Right renal cortex interstitium (tissue), 3 donors: ENCODE measurements around the gene KLHL10. TPM values are rescaled to one million over a fixed set of nuclear protein-coding genes. Genes with fewer than 3 reads are reported as not detected.
"Not testable (repeated sequence)": the region's sequence is repeated elsewhere in the genome, so short reads cannot be mapped to it uniquely, and the experiment has no call there.

ENCODE experiments used
- DNase-seq, 3 donors: peaks; one replicate each; pipeline ENCODE4 v3.0.0-alpha.2; 2013; ENCODE audit warnings: low read depth in 3 of 3, low spot score in 2 of 3
- polyA plus RNA-seq, 3 donors: library from polyadenylated mRNA; unstranded; fragments of 120-200 nt; gene quantifications; one replicate each; pipeline ENCODE4 v1.2.1, GENCODE V29; 2013; ENCODE audit not compliant: insufficient read length in 3 of 3

KLHL10 gene
- polyA plus RNA-seq, 3 donors: 0.17 to 0.28 (median 0.24) TPM

DNA sequence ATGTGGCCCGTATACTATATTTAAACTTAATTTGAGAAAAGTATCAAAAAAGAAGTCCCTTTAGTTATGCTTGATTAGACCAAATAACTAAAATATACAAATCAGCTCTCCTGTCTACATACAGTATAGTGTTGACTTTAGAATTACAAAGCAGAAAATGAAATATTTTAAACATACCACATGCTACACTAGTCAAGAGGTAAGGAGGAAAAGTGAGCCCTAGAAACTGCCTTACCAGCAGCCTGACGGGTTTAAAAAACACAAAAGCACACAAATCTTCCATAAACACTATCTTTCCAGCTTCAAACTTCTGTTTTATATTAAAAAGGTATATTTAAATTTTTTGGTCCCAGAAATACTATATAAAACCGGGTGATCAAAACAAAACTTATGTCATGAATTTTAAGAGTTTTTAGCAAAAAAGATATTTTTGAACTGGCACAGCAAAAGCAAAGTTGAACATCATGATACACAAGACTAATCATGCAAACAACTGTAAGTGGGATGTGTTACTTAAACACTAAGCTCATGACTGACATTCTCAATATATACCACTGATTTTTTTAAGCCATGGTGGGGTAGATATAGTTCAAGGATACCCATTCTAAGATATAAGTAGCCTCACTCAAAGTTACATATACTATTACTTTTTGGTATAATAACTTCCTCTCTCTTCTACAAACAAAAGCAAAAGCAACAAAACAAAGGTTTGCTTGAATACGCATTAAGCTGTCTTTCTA, 11.8 kb downstream of the KLHL10 start:
- DNase-seq: no peak

- not testable (repeated sequence) for DNase-seq
These were observed 13.8 kb downstream of the KLHL10 start for GRCh38 chr17:41851382-41851781.

GRCh38 chr17:41860254-41860931, 22.8 kb downstream of the KLHL10 start:
- no peak for DNase-seq

DNA sequence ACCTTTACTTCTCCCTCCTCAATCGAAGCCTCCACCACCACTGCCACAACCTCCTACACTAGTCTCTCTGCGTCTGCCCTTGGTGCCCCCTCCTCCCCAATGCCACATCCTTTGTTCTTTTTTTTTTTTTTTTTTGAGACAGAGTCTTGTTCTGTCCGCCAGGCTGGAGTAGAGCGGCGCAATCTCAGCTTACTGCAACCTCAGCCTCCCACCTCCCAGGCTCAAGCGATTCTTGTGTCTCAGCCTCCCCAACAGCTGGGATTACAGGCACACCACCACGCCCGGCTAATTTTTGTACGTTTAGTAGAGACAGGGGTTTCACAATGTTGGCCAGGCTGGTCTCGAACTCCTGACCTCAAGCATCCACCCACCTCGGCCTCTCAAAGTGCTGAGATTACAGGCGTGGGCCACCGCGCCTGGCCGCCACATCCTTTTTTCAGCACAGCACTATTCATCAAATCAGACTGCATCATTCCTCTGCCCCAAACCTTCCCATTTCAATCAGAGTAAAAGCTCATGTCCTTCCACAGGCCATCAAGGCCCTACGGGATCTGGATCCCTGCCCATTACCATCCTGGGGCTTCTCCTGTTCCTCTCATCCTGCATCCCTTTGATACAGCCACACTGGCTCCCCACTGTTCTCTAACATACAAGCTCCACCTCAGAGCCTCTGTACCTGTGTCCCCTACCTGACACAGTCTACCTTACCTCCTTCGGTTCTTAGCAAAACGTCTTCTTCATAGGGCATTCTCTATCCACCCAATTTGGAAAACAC, 25.6 kb downstream of the KLHL10 start:
- no peak for DNase-seq

- DNase-seq: no peak
These were observed 26.8 kb downstream of the KLHL10 start for GRCh38 chr17:41864498-41864835.

DNA sequence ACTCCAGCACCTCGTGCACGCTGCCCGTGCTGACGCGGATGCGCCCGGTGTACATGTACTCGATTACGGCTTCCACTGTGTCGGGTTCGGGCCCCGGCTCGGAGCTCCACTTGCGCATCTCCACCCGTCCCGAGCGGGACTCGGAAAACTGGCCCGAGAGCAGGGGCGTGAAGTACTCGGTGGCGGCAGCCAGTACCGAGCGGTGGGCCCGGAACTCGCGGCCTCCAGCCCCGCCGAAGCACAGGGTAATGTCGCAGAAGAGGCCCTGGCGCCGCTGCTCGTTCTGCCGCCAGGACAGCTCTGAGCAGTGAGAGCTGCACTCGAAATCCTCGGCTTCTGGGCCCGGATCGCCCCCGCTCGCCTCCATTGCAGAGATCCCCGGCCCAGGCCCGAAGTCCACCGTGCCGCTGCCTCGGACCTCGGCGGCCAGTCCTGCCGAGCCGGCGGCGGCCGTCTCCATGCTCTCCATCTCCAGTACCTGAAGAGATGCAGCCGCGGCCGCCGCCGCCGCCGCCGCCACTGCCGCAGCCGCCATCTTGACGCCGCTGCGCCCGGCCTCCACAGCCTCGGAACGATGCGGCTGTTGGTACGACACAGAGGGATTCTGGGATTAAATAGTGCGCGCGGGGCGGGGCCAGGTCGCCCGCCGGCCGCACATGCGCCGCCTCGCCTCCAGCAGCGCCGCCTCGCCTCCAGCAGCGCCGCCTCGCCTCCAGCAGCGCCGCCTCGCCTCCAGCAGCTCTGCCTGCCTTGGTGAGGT, 27.4 kb downstream of the KLHL10 start, which contains the start of gene KLHL11:
Gene KLHL11, minus strand, starts transcription at position 588 of the 760 bp plus-strand sequence. Its CDS starts 53 bp downstream, at position 535.
- DNase-seq: peak; percentile 54 to 76 (median 74)

DNA sequence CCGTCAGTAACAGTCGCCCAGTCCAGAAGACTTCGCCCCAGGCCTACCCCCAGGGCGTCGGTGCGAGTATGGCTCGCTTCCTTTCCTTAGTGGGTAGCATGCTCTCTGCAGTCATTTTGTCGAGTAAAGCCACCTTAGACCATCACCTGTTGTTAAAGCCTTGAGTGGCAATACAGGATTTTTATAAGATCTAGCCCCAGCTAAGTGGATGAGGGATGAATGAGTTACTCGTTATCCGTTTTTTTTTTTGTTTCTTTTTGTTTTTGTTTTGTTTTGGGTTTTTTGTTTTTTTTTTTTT, 27.9 kb downstream of the KLHL10 start:
- peak in 1 of 3 donors; percentile 35 for DNase-seq

- no peak for DNase-seq
These were observed 30.9 kb downstream of the KLHL10 start for GRCh38 chr17:41868568-41868967.

- no peak for DNase-seq
These were observed 31.8 kb downstream of the KLHL10 start for GRCh38 chr17:41869426-41869825.

GRCh38 chr17:41870097-41870496, 32.5 kb downstream of the KLHL10 start:
- DNase-seq: no peak

GRCh38 chr17:41870627-41871026, 33.0 kb downstream of the KLHL10 start:
- DNase-seq: no peak

DNA sequence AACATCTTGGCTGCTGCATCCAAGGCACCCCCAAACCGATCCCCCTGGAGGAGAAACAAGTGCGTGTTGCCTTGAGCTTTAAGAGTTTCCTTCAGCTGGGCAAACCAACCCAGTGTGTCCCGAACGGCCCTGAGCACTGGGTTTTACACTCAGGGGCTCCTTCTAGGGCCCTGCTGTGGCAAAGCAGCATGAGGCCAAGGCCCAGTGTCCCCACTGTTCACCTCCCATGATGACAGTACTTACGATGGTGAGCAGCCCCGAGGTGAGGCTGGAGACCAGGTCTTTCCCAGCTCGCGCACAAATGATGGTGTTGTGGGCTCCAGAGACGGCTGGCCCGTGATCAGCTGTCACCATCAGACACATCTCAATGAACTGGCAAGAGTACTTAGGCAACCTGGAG, 34.2 kb downstream of the KLHL10 start:
- no peak for DNase-seq

DNA sequence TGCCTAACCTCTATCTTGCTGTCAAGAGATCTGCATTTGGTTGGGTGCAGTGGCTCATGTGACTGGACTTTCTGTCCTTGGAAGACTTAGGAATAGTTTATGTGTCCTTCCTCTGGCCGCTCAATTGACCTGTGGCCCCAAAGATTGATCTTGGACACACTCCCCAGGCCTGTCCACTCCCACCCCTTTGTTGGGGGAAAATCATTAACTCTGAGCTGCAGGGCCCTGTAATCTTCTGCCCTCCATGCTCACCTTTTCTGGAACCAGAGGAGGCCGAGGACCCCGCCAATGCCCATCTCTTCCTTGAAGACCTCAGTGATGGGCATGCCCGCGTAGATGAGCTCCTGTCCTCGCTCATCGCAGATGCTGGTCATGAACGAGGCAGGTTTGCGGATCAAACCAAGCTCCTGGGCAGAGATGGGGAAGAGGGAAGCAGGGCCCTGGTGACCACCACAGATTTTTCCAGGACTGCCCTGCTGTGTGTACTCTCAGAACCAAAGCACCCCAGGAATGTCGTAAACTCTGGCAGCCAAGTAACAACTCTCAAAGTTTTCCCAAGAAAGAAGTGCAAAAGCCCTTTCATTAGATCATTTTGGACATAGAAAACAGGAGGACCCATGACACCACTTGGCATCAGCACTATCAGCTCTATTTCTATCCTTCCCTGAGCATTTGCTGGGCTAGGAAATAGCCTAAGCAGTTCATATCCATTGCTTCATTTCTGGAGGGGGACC, 36.1 kb downstream of the KLHL10 start:
- no peak for DNase-seq

GRCh38 chr17:41874293-41874670, 36.7 kb downstream of the KLHL10 start:
- not testable (repeated sequence) for DNase-seq

DNA sequence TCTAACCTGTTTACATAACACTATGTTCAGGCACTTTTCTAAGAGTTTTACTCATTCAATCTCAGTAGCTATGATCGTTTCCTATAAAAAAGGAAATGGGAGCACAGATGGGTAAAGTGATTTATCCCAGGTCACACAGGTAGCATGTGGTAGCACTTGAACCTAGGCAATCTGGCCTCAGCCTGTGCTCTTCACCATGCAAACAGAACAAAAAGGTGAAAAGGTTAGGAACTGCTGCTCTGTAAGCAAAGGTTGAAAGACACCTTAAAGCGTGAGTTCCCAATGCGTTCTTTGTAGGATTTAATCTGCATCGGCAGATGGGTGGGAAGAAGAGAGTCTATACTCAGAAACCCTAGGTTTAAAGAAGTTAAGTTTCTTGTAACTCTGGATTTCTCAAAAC, 42.5 kb downstream of the KLHL10 start:
- no peak for DNase-seq

GRCh38 chr17:41882756-41883155, 45.1 kb downstream of the KLHL10 start:
- DNase-seq: no peak

DNA sequence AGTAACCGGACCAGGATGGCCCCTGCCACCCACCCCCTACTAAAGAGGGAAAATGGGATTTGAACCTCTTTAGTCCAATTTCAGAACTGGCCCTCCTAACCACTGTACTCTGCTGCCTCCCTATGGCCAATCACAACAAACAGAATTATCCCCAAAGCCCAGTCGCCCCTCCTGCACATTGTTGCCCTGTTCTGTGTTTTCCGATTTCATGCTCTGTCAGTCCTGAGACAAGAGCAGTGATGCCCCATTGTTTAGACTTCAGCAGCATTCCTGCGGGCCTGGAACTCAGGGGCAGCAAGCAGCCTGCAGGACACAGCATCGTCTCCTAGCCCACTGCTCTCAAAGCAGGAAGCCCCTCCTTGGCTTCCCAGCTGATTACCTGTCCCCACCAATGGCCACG, 48.1 kb downstream of the KLHL10 start:
- no peak for DNase-seq

DNA sequence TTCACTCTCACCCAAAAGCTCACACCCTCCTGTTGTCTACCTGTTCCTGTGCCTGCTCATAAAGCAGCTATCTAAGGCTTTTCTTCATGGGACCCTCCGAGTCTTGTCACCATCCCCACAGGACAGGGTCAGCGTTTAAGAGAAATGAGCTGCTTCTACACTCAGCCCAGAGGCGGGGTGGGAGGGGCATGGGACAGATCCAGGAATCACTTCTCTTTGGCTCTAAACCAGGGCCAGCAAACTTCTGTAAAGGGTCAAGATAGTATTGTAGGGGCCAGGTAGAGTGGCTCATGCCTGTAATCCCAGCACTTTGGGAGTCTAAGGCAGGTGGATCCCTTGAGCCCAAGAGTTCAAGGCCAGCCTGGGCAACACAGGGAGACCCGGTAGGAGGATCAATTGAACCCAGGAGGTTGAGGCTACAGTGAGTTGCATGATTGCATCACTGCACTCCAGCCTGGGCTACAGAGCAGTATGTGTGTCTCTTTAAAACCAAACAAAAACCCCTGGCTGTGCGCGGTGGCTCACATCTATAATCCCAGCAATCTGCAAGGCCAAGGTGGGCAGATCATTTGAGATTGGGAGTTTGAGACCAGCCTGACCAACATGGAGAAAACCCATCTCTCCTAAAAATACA, 50.8 kb downstream of the KLHL10 start:
- DNase-seq: no peak

- DNase-seq: no peak
These were observed 53.8 kb downstream of the KLHL10 start for GRCh38 chr17:41891135-41892020.
